WI38 (cell line): Measurements from ENCODE around the gene SHPK.
"Not testable (repeated sequence)": the region's sequence is repeated elsewhere in the genome, so short reads cannot be mapped to it uniquely, and the experiment has no call there.

Experiments used
- H3K4me3 ChIP-seq: 2 replicates; pipeline ENCODE4 v1.5.1; 2011; ENCODE audit warnings: low read depth, mild to moderate bottlenecking, control low read depth, low read length
- TF ChIP-seq, protein P1 (sequence below): IDR thresholded peaks from 2 replicates; pipeline ENCODE4 v1.5.1; 2012; ENCODE audit warnings: low read depth, mild to moderate bottlenecking, control low read depth, low read length

Gene SHPK

DNA sequence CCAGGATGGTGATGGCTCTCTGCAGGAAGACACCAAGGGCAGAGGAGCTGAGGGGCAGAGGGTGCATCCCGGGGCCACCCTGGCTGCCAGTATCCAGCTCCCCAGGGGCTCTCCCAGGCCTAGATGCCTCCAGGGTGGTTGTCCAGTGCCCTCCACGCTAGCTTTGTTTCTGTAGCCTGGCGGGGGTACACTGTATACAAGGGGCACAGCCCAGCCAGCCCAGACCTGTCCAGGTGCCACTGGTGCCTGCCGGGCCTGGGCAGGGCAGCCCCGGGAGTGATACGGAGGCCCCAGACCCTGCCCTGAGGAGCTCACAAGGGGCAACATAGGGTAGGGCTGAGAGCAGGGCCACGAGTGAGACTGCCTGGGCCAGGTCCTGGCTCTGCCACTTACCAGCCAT, 63.8 kb downstream of the SHPK start:
- H3K4me3 ChIP-seq, result no peak overlapping the region
- TF ChIP-seq, protein P1, sequence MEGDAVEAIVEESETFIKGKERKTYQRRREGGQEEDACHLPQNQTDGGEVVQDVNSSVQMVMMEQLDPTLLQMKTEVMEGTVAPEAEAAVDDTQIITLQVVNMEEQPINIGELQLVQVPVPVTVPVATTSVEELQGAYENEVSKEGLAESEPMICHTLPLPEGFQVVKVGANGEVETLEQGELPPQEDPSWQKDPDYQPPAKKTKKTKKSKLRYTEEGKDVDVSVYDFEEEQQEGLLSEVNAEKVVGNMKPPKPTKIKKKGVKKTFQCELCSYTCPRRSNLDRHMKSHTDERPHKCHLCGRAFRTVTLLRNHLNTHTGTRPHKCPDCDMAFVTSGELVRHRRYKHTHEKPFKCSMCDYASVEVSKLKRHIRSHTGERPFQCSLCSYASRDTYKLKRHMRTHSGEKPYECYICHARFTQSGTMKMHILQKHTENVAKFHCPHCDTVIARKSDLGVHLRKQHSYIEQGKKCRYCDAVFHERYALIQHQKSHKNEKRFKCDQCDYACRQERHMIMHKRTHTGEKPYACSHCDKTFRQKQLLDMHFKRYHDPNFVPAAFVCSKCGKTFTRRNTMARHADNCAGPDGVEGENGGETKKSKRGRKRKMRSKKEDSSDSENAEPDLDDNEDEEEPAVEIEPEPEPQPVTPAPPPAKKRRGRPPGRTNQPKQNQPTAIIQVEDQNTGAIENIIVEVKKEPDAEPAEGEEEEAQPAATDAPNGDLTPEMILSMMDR, result no peak

DNA sequence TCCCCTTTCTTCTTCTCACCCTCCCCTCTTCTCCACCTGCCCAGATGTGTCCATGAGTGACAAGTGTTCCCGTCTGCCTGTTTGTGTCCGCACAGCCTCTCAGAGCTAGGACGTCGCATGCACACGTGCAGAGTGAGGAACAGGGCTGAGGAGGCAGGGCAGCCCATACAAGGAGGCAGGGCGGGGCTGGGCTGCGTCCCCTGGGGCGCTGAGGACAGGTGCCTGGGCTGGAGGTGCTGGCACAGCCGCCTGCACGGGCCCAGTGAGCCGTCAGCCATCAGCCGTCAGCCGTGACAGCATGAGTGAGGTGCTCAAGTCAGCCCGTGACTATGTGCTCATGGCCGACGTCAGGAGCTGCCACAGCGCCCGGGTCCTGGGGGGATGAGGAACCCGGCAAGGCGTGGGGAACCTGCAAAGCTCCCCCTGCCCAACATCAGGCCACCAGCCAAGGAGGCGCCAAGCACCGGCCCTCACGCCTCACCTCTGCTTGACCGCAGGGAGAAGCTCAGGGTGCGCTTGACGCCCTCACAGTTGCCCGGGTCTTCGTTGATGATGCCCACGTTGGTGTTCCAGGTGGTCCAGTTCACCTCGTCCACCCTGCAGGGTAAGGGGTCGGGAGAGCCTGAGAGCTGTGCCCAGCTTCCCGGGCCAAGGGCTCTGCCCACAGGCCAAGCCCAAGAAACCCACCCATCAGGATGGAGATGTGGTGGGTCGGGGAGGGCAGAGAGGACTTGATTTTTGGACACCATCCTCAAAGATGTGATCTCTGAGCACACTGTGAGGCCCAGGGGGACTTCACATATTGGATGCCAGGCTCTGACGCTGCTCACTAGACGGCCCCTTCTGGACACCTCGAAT, 64.8 kb downstream of the SHPK start:
- TF ChIP-seq, protein P1, result no peak
- no peak overlapping the region for H3K4me3 ChIP-seq

DNA sequence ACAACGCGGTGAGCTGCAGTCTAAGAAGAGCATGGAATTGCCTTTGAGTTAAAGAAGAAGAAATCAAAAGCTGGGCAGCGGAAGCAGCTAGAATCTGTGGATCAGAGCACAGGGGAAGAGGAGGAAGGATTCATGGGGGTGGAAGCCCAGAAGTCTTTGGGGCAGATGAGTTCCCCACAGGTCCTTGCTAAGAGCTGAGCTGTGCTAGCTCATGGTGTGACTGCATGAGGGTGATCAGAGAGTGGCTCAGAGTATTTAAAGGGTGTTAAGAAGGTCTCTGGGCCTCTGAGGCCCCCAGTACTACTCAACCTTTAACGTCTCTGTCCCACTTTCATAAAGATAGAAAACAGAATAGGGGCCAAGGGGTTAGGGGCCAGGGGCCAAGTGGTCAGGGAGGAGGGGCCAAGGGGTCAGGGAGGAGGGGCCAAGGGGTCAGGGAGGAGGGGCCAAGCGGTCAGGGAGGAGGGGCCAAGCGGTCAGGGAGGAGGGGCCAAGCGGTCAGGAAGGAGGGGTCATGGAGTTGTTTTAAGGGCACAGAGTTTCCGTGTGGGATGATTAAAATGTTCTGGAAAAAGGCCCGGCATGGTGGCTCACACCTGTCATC, 66.4 kb downstream of the SHPK start:
- TF ChIP-seq, protein P1, result no peak
- no peak overlapping the region for H3K4me3 ChIP-seq

DNA sequence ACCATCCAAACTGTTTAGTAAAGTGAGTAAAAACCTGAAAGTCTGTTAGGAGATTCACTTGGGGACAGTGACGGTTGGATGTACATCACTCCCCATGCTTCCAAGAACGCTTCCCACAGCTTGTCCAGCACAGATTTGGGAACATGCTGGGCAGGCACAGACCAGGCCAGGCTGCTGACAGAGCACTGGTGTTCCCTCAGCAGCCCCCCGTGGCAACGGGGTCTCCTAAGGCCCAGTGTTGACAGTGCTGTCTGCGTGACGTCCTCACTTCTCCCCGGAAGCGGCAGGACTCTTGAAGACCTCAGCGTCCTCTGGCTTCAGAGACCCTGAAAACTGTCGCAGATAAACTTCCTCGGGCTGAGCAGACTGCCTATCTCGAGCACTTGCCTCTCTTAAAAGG, 69.5 kb downstream of the SHPK start:
- TF ChIP-seq, protein P1, result no peak

DNA sequence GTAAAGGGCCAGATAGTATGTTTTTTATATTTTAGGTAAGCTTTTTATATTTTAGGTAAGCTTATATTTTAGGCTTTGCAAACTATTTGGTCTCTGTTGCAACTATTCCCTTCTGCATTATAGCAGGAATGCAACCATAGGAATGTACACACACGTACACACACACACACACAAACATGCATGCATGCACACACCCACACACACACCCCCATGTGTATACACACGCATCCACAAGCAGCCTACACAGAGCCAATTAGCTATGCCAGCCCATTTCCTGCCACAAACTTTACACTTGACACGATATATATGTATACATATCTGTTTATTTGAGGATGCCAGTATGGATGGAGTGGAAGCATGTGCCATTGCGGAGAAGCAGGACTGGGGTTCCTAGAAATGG, 70.9 kb downstream of the SHPK start:
- TF ChIP-seq, protein P1, result no peak
- no peak overlapping the region for H3K4me3 ChIP-seq

More for the DNA sequence above, 69.5 kb downstream of the SHPK start:
- H3K4me3 ChIP-seq, result no peak overlapping the region

DNA sequence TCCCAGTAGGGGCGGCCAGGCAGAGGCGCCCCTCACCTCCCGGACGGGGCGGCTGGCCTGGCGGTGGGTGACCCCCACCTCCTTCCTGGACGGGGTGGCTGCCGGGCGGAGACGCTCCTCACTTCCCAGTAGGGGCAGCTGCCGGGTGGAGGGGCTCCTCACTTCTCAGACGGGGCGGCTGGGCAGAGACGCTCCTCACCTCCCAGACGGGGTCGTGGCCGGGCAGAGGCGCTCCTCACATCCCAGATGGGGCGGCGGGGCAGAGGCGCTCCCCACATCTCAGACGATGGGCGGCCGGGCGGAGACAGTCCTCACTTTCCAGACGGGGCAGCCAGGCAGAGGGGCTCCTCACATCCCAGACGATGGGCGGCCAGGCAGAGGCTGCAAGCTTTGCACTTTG, 71.8 kb downstream of the SHPK start:
- H3K4me3 ChIP-seq, result not testable (repeated sequence)

DNA sequence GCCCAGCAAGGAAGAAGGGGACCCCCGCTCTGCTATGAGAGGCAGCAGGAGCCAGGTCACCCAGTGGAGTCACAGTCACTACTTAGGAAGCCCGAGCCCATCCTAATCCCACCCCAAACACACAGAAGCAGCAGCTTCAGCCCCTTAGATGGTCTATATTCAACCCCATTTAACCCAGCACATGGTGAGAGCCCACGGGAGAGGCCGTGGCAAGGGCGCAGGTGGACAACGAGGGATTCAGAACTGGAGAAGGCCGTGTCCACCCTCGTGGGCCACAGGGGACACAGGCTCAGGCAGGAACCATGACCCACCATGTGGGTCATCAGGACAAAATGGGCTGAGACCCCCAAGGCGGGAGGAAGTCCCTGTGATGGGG, 76.8 kb downstream of the SHPK start:
- H3K4me3 ChIP-seq, result no peak overlapping the region
- TF ChIP-seq, protein P1, result no peak
